Eye (tissue), 1 donor: ENCODE measurements around the gene TMEM128.
"Not testable (repeated sequence)": the region's sequence is repeated elsewhere in the genome, so short reads cannot be mapped to it uniquely, and the experiment has no call there.

Experiments
- DNase-seq: peaks from one replicate; pipeline ENCODE4 v3.0.0-alpha.2; 2015

The TMEM128 gene

GRCh38 chr4:4254666-4255065 lies 6.6 kb upstream of the TMEM128 start:
- DNase-seq = no peak

- DNase-seq = no peak
Observed at GRCh38 chr4:4254199-4254598, 6.2 kb upstream of the TMEM128 start.

GRCh38 chr4:4249866-4250265 lies 1.8 kb upstream of the TMEM128 start:
- no peak for DNase-seq

- not testable (repeated sequence) for DNase-seq
Observed at GRCh38 chr4:4249342-4249741, 1.3 kb upstream of the TMEM128 start.

DNA sequence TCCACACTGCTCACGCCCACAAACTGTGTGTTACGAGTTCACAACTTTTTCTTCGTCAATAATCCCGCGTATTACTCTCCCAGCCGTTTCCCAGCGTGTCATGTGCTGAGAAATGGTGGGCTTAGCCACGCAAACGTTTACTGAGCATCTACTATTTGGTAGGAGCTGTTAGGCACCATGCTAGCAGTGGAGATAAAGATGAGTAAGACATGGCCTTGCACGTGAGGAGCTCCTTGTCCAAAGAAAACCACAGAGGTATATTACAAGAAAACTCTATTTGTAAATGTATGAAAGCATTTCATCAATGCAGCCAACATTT lies 821 bp upstream of the TMEM128 start:
- no peak for DNase-seq

DNA sequence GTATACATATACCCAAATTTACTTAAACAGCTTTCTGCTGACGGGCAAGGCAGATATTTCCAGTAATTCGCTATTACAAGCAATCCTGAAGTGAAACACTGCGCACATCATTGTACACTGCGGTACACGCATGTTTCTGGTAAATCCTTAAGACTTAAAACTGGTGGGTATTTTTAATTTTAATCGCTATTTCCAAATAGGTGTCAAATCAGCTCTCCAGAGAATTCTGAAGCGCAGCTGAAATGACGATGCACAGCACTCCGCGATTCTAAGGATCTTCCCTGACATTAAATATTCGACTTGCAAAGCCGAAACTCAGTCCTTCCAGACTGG lies 361 bp downstream of the TMEM128 start:
- no peak for DNase-seq

- DNase-seq = no peak
Observed at GRCh38 chr4:4245172-4245571, 2.9 kb downstream of the TMEM128 start.

DNA sequence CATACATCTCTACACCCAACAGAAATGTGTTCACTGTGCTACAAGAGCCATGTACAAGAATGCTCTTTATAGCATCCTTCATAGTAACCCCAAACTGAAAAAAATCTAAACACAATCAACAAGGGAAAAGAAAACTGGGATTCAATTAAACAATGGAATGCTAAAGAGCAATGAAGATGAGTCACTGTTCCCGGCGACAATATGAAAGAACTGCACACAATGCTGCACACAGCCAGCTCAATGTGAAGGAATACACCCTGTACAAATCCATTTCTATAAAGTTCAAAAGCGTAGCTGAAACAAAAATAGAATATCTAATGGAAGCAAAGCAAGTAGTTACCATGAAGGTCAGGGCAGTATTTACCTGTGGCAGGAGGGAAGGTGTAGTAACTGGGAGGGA lies 8.5 kb downstream of the TMEM128 start:
- DNase-seq = not testable (repeated sequence)

GRCh38 chr4:4233610-4234009 lies 14.4 kb downstream of the TMEM128 start:
- DNase-seq = no peak

- DNase-seq = no peak
Observed at GRCh38 chr4:4228356-4228668, 19.7 kb downstream of the TMEM128 start.

- DNase-seq = no peak
Observed at GRCh38 chr4:4227510-4228355, 20.3 kb downstream of the TMEM128 start.

DNA sequence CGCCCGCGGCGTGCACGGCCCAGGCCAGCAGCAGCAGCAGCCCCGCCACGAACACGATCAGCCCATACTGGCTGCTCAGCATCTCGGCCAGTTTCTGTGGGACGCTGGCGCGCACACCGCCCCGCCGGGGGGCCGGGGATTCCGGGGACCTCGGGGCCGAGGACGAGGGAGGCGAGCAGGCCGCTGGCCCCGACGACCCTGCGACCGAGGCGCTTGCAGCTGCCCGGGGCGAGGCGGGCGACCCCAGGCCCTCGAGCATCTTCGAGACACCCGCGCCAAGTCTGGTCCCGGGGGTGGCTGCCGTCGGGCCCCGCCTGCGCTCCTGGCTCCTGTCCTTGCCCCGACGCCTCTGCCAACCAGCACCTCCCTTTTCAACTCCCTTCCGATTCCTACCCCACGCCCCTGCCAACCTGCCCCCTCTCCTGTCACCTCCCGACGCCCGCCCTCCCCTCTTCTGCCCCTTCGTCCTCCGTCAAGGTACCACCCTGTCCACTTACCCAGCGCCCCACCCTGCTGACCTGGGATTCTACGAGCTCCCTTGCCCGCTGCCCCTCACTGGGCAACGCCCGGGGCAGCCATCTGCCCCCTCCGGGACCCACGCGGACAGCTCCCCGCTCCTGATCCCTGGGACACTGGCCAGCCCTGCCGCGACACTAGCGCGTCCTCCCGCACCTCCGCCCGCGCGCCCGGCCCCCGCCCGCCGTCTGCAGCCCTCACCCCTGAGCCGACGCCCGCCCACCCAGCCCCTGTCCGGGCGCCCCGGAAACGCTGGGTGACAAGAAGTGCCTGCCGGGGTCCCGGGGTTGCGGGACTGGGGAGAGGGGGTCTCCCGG lies 21.2 kb downstream of the TMEM128 start, which contains the start of gene OTOP1:
TSS of gene OTOP1 (minus strand) at position 324 of the 833 bp plus-strand sequence. CDS start at position 259, 65 bp downstream.
- DNase-seq = no peak

- DNase-seq = no peak
Observed at GRCh38 chr4:4225915-4226605, 22.0 kb downstream of the TMEM128 start.

- DNase-seq = no peak
Observed at GRCh38 chr4:4217113-4217512, 30.9 kb downstream of the TMEM128 start.

DNA sequence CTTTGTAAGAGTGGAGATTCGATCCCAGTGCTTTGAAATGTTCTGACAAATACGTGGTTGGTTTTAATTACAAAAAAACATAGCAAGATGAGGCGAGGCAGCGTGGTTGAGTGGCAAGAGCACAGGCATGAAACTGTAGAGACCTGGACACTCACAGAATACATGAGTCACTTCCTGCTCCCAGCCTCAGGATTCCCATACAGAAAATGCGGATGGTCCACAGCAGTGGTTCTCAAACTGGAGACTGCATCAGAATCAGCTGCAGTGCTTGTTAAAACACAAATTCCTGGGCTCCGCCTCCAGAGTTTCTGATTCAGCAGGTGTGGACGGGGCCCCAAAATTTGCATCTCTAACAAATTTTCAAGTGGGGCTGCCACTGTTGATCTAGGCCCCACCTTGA lies 31.4 kb downstream of the TMEM128 start:
- no peak for DNase-seq

GRCh38 chr4:4213674-4214073 lies 34.3 kb downstream of the TMEM128 start:
- not testable (repeated sequence) for DNase-seq

DNA sequence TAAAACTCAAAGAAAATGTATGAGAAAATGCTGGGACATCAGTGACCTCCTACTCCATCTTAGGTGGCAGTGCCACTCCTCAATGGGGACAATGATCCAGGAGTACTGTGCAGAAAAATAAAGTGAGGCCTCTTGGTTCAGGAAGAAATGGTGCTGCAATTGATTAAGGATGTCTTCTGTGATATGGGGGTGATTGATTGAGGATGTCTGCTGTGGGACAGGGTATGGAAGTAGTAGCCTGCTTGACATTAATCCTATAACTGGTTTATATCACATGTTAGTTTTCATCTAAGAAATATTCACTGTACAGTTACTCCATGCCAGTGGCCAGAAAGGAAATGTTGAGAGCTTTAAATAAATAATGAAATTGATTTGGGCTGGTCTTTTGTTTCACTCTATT lies 41.8 kb downstream of the TMEM128 start:
- no peak for DNase-seq

DNA sequence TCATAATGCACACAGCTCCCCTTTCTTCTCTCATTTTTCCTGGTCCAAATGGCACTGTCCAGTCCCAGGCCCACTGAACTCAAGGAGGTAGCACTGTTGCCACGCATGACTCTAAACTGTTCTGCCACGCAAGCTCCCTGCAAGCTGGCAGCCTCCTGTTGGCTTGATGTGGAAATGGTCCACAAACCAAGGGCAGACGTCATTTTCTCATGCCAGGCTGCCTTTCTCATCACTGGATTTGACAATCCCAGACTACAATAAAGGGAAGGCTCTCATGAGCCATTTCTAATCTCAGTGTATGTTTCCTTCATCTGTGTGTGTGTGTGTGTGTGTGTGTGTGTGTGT lies 43.6 kb downstream of the TMEM128 start:
- DNase-seq = no peak

DNA sequence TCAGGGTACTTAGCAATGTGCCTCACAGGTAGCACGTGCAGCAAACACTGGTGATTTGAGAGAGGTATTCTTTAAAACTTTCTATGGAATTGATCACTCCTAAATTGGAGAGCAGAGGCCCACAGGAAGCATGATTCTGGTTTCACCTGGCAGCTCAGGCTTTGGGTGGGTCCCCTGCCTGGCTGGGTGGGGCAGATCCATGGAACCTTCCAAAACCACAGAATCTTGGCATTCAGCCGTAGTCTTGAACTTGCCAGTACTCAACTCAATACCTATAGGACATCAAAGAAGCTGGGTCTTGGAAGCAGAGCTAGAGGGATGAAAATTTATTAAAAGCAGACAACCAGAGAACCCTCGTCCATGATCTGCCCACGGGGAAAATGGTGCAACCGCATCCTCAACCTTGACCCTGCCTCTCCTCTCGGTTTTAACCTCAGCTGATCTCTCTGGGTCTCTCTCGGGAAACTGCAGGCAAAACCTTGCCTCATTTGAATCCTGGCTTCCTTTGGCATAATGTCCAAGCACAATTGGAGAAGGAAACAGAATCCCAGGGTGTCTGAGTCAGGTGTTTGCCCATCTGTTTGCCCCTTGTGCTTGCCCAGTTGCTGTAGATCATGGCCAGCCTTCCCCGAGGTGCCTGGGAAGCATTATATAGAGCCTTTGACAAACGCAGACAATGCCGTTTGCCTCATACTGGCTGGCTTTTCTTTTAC lies 44.2 kb downstream of the TMEM128 start:
- DNase-seq = no peak

- no peak for DNase-seq
Observed at GRCh38 chr4:4202510-4202909, 45.5 kb downstream of the TMEM128 start.

- no peak for DNase-seq
Observed at GRCh38 chr4:4200624-4201023, 47.4 kb downstream of the TMEM128 start.

GRCh38 chr4:4195354-4195753 lies 52.7 kb downstream of the TMEM128 start:
- no peak for DNase-seq

GRCh38 chr4:4188557-4188956 lies 59.5 kb downstream of the TMEM128 start:
- DNase-seq = not testable (repeated sequence)
